Kidney epithelial cell (primary cell): Measurements from ENCODE around the gene SOCS7. TPM values are rescaled to one million over a fixed set of nuclear protein-coding genes. Genes with fewer than 3 reads are reported as not detected.

Experiments
- DNase-seq: peaks from one replicate; pipeline ENCODE4 v3.0.0-alpha.2; 2010; ENCODE audit warnings: low read depth
- H3K27me3 ChIP-seq: 2 replicates; pipeline ENCODE4 v1.6.0; 2011; ENCODE audit warnings: low read length; ENCODE audit not compliant: control insufficient read depth, insufficient read depth
- H3K36me3 ChIP-seq: 2 replicates; pipeline ENCODE4 v1.5.1; 2011; ENCODE audit warnings: low read length; ENCODE audit not compliant: control insufficient read depth, insufficient read depth
- H3K4me3 ChIP-seq: 2 replicates; pipeline ENCODE4 v1.5.1; 2011; ENCODE audit warnings: low read depth, mild to moderate bottlenecking, control low read depth, low read length
- total RNA-seq: library from RNA; depleted of rRNA; stranded (reverse); fragments of >200 nt; gene quantifications from 2 replicates; pipeline ENCODE4 v1.2.3, GENCODE V29; 2015
- TF ChIP-seq, protein P1 (sequence below): IDR thresholded peaks from 2 replicates; pipeline ENCODE4 v1.5.1; 2011; ENCODE audit warnings: mild to moderate bottlenecking, moderate library complexity, low read length, control low read depth, inconsistent platforms; ENCODE audit not compliant: insufficient read depth, poor library complexity, severe bottlenecking

The SOCS7 gene
- total RNA-seq, 1 donor from 2014 or later: 24.3 TPM

DNA sequence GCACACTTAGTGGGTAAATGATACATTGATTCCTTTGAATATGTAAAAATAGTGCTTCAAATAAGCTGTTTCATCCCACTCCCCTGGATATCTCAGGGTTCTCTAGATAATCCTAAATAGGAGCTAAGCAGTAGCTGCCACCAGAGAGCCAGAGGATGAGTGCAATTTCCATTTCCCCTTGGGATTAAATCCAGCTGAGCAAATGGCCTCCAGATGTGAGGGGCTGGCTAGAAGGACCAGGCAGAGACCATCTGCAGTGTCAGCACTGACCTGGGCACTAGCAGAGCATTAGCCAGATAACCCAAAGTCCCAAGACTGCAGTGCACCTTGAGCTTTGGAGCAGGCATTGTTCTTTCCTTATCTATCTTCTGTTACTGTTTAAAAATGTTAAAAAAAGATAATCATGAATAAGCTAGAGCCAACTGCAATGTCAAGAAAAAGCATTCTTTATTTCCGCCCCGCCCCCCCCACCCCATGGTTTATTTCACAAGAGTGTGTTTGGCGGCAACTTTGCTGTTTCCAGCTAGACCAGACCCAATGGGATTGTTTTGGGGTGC is 27.4 kb upstream of the SOCS7 start:
- TF ChIP-seq, protein P1, sequence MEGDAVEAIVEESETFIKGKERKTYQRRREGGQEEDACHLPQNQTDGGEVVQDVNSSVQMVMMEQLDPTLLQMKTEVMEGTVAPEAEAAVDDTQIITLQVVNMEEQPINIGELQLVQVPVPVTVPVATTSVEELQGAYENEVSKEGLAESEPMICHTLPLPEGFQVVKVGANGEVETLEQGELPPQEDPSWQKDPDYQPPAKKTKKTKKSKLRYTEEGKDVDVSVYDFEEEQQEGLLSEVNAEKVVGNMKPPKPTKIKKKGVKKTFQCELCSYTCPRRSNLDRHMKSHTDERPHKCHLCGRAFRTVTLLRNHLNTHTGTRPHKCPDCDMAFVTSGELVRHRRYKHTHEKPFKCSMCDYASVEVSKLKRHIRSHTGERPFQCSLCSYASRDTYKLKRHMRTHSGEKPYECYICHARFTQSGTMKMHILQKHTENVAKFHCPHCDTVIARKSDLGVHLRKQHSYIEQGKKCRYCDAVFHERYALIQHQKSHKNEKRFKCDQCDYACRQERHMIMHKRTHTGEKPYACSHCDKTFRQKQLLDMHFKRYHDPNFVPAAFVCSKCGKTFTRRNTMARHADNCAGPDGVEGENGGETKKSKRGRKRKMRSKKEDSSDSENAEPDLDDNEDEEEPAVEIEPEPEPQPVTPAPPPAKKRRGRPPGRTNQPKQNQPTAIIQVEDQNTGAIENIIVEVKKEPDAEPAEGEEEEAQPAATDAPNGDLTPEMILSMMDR: no peak
- no peak for DNase-seq
- no peak overlapping the region for H3K4me3 ChIP-seq

DNA sequence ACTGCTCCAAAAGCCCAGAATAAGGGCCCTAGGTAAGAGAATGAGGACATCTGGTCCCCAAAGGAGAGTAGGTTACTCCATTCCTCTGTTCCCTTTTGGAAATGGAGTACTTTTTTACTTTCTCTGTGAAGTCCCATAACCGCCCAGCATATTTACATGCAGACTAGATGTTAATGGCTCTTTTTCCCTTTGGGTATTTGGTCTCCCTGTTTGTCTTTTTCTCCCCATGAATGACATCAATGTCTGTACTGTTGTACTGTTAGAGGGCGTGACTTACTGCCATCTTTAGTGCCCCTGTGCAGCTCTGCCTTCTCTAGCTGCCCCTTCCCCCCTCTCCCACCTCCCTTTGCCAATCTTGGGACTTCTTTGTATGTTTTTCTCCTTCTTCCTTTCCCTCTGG is 26.9 kb upstream of the SOCS7 start:
- TF ChIP-seq, protein P1: no peak
- Histone ChIP-seq H3K4me3 (no peak overlapping the region), H3K36me3 (no peaks in the 10 kb centered on the region), H3K27me3 (no peaks in the 10 kb centered on the region)
- DNase-seq: no peak

More for the DNA sequence above, 27.4 kb upstream of the SOCS7 start:
- Histone ChIP-seq H3K36me3 (no peaks in the 10 kb centered on the region), H3K27me3 (no peaks in the 10 kb centered on the region)

- Histone ChIP-seq H3K27me3 (no peaks in the 10 kb centered on the region), H3K36me3 (no peaks in the 10 kb centered on the region), H3K4me3 (no peak overlapping the region)
- no peak for DNase-seq
- TF ChIP-seq, protein P1: no peak
Observed at GRCh38 chr17:38325221-38325851, 26.3 kb upstream of the SOCS7 start.

GRCh38 chr17:38326996-38327792 is 24.4 kb upstream of the SOCS7 start:
- TF ChIP-seq, protein P1: no peak
- DNase-seq: no peak
- no peaks in the 10 kb centered on the region for H3K36me3 ChIP-seq
- no peaks in the 10 kb centered on the region for H3K27me3 ChIP-seq
- H3K4me3 ChIP-seq: no peak overlapping the region

DNA sequence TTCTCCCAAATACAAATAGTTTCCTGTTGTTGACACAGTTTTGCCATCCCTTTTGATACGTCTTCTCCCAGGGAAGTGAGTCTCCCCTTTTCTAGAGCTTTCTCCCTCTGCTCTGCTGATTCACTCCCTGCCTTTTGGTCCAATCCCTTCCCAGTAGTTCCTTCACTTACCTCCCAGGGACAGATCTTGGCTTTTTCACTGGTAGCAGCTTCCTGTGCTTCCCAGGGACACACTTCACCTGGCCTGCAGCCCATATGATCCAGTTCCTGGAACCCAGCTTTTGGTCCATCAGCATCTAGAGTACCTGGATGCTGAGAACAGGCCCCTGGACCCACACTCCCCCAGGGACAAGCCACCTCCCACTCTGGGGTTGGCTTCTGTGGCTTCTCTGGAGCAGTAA is 23.7 kb upstream of the SOCS7 start:
- H3K36me3 ChIP-seq: no peaks in the 10 kb centered on the region
- H3K27me3 ChIP-seq: peaks cover under 1% of the 10 kb centered on the region
- H3K4me3 ChIP-seq: no peak overlapping the region
- TF ChIP-seq, protein P1: no peak
- no peak for DNase-seq
